ENCODE data around the gene NOSIP. TPM values are rescaled to one million over a fixed set of nuclear protein-coding genes. Genes with fewer than 3 reads are reported as not detected.
A peak's percentile ranks its signal among the peaks of the same experiment; 100 is the strongest.

Gene NOSIP
- total RNA-seq, 2 donors from 2014 or later: 58.0 to 62.3 TPM

DNA sequence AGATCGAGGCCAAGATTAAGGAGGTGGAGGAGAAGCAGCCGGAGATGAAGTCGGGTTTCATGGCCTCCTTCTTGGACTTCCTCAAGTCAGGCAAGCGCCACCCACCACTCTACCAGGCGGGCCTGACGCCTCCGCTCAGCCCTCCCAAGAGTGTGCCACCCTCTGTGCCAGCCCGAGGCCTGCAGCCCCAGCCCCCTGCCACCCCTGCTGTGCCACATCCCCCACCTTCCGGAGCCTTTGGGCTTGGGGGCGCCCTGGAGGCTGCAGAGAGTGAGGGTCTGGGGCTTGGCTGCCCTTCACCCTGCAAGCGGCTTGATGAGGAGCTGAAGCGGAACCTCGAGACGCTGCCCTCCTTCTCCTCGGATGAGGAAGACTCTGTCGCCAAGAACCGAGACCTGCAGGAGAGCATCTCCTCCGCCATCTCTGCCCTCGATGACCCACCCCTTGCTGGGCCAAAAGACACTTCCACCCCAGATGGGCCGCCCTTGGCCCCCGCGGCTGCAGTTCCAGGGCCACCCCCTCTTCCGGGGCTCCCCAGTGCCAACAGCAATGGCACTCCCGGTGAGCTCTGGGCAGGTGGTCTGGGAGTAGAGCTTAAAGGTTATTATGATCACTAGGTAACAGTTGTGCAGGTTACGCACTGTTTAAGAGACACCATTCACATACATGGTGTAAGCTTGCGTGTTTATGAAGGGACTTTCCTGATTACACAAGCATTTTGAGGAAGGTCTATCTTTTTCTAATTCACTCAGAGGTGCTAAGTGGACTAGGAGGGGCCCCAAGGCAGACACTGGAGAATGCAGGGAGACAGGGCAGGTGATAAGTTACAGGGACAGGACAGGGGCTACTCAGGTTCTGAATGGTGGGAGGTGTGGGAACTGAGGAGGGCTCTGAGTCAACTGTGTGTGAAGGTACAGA, 19.3 kb upstream of the NOSIP start:
- Histone ChIP-seq H3K9me3 (ENCODE audit: control insufficient read depth, low read length) (no peaks in the 10 kb centered on the region), H3K27me3 (ENCODE audit: control insufficient read depth, insufficient read depth, low read length, poor library complexity, severe bottlenecking) (no peaks in the 10 kb centered on the region), H3K4me1 (ENCODE audit: control insufficient read depth, insufficient read depth, low read length) (no peaks in the 10 kb centered on the region), H3K36me3 (ENCODE audit: control insufficient read depth, insufficient read depth, low read length) (peaks cover 58% of the 10 kb centered on the region), H3K27ac (ENCODE audit: low read depth, low read length) (no peak overlapping the region), H3K4me3 (ENCODE audit: low read length) (no peak overlapping the region), H3K9ac (ENCODE audit: extremely low read depth, low read length, poor library complexity, severe bottlenecking) (no peak overlapping the region)
- peak overlapping the region; percentile 39 for H3K27ac Mint-ChIP-seq
- H3K27me3 Mint-ChIP-seq (ENCODE audit: insufficient read depth): no peaks in the 10 kb centered on the region
- H3K4me1 Mint-ChIP-seq: no peaks in the 10 kb centered on the region
- TF ChIP-seq, protein P1, sequence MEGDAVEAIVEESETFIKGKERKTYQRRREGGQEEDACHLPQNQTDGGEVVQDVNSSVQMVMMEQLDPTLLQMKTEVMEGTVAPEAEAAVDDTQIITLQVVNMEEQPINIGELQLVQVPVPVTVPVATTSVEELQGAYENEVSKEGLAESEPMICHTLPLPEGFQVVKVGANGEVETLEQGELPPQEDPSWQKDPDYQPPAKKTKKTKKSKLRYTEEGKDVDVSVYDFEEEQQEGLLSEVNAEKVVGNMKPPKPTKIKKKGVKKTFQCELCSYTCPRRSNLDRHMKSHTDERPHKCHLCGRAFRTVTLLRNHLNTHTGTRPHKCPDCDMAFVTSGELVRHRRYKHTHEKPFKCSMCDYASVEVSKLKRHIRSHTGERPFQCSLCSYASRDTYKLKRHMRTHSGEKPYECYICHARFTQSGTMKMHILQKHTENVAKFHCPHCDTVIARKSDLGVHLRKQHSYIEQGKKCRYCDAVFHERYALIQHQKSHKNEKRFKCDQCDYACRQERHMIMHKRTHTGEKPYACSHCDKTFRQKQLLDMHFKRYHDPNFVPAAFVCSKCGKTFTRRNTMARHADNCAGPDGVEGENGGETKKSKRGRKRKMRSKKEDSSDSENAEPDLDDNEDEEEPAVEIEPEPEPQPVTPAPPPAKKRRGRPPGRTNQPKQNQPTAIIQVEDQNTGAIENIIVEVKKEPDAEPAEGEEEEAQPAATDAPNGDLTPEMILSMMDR (conservative IDR thresholded peaks at IDR 0.05): no peak
- no peaks in the 10 kb centered on the region for H3K9me3 Mint-ChIP-seq
- H3K4me3 Mint-ChIP-seq: no peak overlapping the region
- DNase-seq: no peak
- H3K36me3 Mint-ChIP-seq (ENCODE audit: low read depth): peaks cover 64% of the 10 kb centered on the region
- 98% methylated on average over 16 to 26 of the region's 26 CpGs for WGBS, 2 experiments (ENCODE audit: insufficient coverage in 1 of 2, insufficient read length in 1 of 2)

DNA sequence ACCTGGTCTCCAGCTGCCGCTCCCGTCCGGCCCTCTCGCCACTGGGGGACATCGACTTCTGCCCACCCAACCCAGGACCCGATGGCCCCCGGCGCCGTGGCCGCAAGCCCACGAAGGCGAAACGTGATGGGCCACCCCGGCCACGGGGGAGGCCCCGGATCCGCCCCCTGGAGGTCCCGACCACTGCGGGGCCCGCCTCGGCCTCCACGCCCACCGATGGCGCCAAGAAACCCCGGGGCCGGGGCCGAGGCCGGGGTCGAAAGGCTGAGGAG, 17.3 kb upstream of the NOSIP start:
- Histone ChIP-seq H3K4me3 (ENCODE audit: low read length) (no peak overlapping the region), H3K9ac (ENCODE audit: extremely low read depth, low read length, poor library complexity, severe bottlenecking) (no peak overlapping the region), H3K27me3 (ENCODE audit: control insufficient read depth, insufficient read depth, low read length, poor library complexity, severe bottlenecking) (no peaks in the 10 kb centered on the region), H3K36me3 (ENCODE audit: control insufficient read depth, insufficient read depth, low read length) (peaks cover 55% of the 10 kb centered on the region), H3K4me1 (ENCODE audit: control insufficient read depth, insufficient read depth, low read length) (no peaks in the 10 kb centered on the region), H3K27ac (ENCODE audit: low read depth, low read length) (no peak overlapping the region), H3K9me3 (ENCODE audit: control insufficient read depth, low read length) (no peaks in the 10 kb centered on the region)
- H3K27me3 Mint-ChIP-seq (ENCODE audit: insufficient read depth): no peaks in the 10 kb centered on the region
- WGBS, 2 experiments (ENCODE audit: insufficient coverage in 1 of 2, insufficient read length in 1 of 2): 95 to 97% methylated on average over 19 to 29 of the region's 29 CpGs
- no peaks in the 10 kb centered on the region for H3K9me3 Mint-ChIP-seq
- H3K27ac Mint-ChIP-seq: no peak overlapping the region
- no peak for DNase-seq
- no peak overlapping the region for H3K4me3 Mint-ChIP-seq
- TF ChIP-seq, protein P1 (conservative IDR thresholded peaks at IDR 0.05): no peak
- H3K36me3 Mint-ChIP-seq (ENCODE audit: low read depth): peaks cover 64% of the 10 kb centered on the region
- peaks cover 9% of the 10 kb centered on the region for H3K4me1 Mint-ChIP-seq

- no peak for DNase-seq
These were observed 16.8 kb upstream of the NOSIP start for GRCh38 chr19:49596954-49597702.

More at GRCh38 chr19:49596954-49597702, 16.8 kb upstream of the NOSIP start:
- Histone ChIP-seq H3K4me3 (ENCODE audit: low read length) (no peak overlapping the region), H3K27me3 (ENCODE audit: control insufficient read depth, insufficient read depth, low read length, poor library complexity, severe bottlenecking) (no peaks in the 10 kb centered on the region), H3K4me1 (ENCODE audit: control insufficient read depth, insufficient read depth, low read length) (no peaks in the 10 kb centered on the region), H3K9me3 (ENCODE audit: control insufficient read depth, low read length) (no peaks in the 10 kb centered on the region), H3K36me3 (ENCODE audit: control insufficient read depth, insufficient read depth, low read length) (peaks cover 50% of the 10 kb centered on the region), H3K9ac (ENCODE audit: extremely low read depth, low read length, poor library complexity, severe bottlenecking) (no peak overlapping the region), H3K27ac (ENCODE audit: low read depth, low read length) (no peak overlapping the region)
- TF ChIP-seq, protein P1 (conservative IDR thresholded peaks at IDR 0.05): peak; percentile 31
- Mint-ChIP-seq H3K9me3 (no peaks in the 10 kb centered on the region), H3K4me1 (peaks cover 12% of the 10 kb centered on the region), H3K4me3 (no peak overlapping the region), H3K27me3 (ENCODE audit: insufficient read depth) (no peaks in the 10 kb centered on the region), H3K36me3 (ENCODE audit: low read depth) (peaks cover 58% of the 10 kb centered on the region), H3K27ac (no peak overlapping the region)
- whole genome bisulfite sequencing, 2 experiments (ENCODE audit: insufficient coverage in 1 of 2, insufficient read length in 1 of 2): 97% methylated on average over 33 to 65 of the region's 65 CpGs

Data from endodermal cell (in vitro differentiated cells).